K562 (cell line): ENCODE data around the gene HOXB5. TPM values are rescaled to one million over a fixed set of nuclear protein-coding genes. Genes with fewer than 3 reads are reported as not detected.

Experiments
- ARID1B ChIP-seq: fragments of 450-650 bp; IDR thresholded peaks from 2 replicates; pipeline ENCODE4 v1.6.1; 2016; ENCODE audit warnings: antibody characterized with exemption, mild to moderate bottlenecking, inconsistent platforms
- BMI1 ChIP-seq: fragments of 150-350 bp; IDR thresholded peaks from 2 replicates; pipeline ENCODE4 v1.6.1; 2014; ENCODE audit warnings: low read length
- CHD2 ChIP-seq: IDR thresholded peaks from 2 replicates; pipeline ENCODE4 v1.6.1; 2011; ENCODE audit warnings: low read depth, low read length
- E2F5 ChIP-seq: sonication (generic); formaldehyde crosslinking; IDR thresholded peaks from 2 replicates; pipeline ENCODE4 v1.8.0; 2022; ENCODE audit warnings: mild to moderate bottlenecking, missing genetic modification reagents
- ETV5 ChIP-seq: sonication (generic); formaldehyde crosslinking; IDR thresholded peaks from 2 replicates; pipeline ENCODE4 v1.4.0; 2020; ENCODE audit warnings: low read depth, mild to moderate bottlenecking, missing genetic modification reagents
- GTF2E2 ChIP-seq: fragments of 200-800 bp; sonication (Bioruptor generic); IDR thresholded peaks from 2 replicates; pipeline ENCODE4 v1.6.1; 2016; ENCODE audit warnings: missing genetic modification characterization, missing compliant biosample characterization
- MYC ChIP-seq, 2 experiments: fragments of 250-450 bp in 1 of 2; sonication (Bioruptor Pico) in 1 of 2; IDR thresholded peaks; 2 replicates each; pipeline versions ENCODE4 v1.5.1 to v1.6.1; 2012 to 2021; ENCODE audit warnings: low read depth in 2 of 2, borderline replicate concordance in 1 of 2, improper control_type of control experiment in 1 of 2, low read length in 1 of 2, mild to moderate bottlenecking in 1 of 2, moderate library complexity in 1 of 2
- NR2F6 ChIP-seq: fragments of 450-650 bp; formaldehyde crosslinking; IDR thresholded peaks from 2 replicates; pipeline ENCODE4 v1.4.0; 2020; ENCODE audit warnings: mild to moderate bottlenecking
- PHB2 ChIP-seq: fragments of 450-650 bp; IDR thresholded peaks from 2 replicates; pipeline ENCODE4 v1.6.1; 2017; ENCODE audit warnings: low read depth
- POLR2G ChIP-seq: fragments of 200-400 bp; formaldehyde crosslinking; IDR thresholded peaks from 2 replicates; pipeline ENCODE4 v1.6.1; 2017; ENCODE audit warnings: low read depth, mild to moderate bottlenecking, antibody characterized with exemption, low read length, moderate library complexity
- PURB ChIP-seq: sonication (generic); formaldehyde crosslinking; IDR thresholded peaks from 2 replicates; pipeline ENCODE4 v1.9.0; 2021; ENCODE audit warnings: low read depth, mild to moderate bottlenecking, missing genetic modification reagents
- PYGO2 ChIP-seq: fragments of 450-650 bp; IDR thresholded peaks from 2 replicates; pipeline ENCODE4 v1.6.1; 2016; ENCODE audit warnings: mild to moderate bottlenecking, missing genetic modification characterization, moderate library complexity, missing compliant biosample characterization
- SNRNP70 ChIP-seq: fragments of 200-400 bp; formaldehyde crosslinking; optimal IDR thresholded peaks from 2 replicates; pipeline ENCODE3; 2017; ENCODE audit warnings: low read depth, low read length
- SUPT5H ChIP-seq: fragments of 450-650 bp; IDR thresholded peaks from 2 replicates; pipeline ENCODE4 v1.6.1; 2016
- TAF9B ChIP-seq: fragments of 450-650 bp; IDR thresholded peaks from 2 replicates; pipeline ENCODE4 v1.6.1; 2018; ENCODE audit warnings: mild to moderate bottlenecking; ENCODE audit not compliant: partially characterized antibody
- TCF3 ChIP-seq: sonication (generic); formaldehyde crosslinking; IDR thresholded peaks from 2 replicates; pipeline ENCODE4 v1.4.0; 2020; ENCODE audit warnings: mild to moderate bottlenecking, missing genetic modification reagents
- TRIM24 ChIP-seq, 2 experiments: fragments of 450-650 bp; IDR thresholded peaks; 2 replicates each; pipeline ENCODE4 v1.6.1; 2016
- ZBTB17 ChIP-seq: fragments of 450-650 bp; formaldehyde crosslinking; IDR thresholded peaks from 2 replicates; pipeline ENCODE4 v1.4.0; 2020; ENCODE audit warnings: mild to moderate bottlenecking
- ZNF12 ChIP-seq: sonication (generic); formaldehyde crosslinking; IDR thresholded peaks from 2 replicates; pipeline ENCODE4 v1.4.0; 2020; ENCODE audit warnings: mild to moderate bottlenecking, missing genetic modification reagents
- ZNF134 ChIP-seq: fragments of 250-450 bp; sonication (Bioruptor Pico); conservative IDR thresholded peaks from 2 replicates; pipeline ENCODE4 v1.4.0; 2020
- ZNF263 ChIP-seq: sonication (generic); formaldehyde crosslinking; IDR thresholded peaks from 2 replicates; pipeline ENCODE4 v1.8.0; 2022; ENCODE audit warnings: mild to moderate bottlenecking, missing genetic modification reagents, borderline replicate concordance
- ZNF395 ChIP-seq: fragments of 200-800 bp; sonication (Bioruptor generic); IDR thresholded peaks from 2 replicates; pipeline ENCODE4 v1.6.1; 2017; ENCODE audit warnings: missing genetic modification characterization, missing compliant biosample characterization
- ZNF511 ChIP-seq: sonication (generic); formaldehyde crosslinking; IDR thresholded peaks from 2 replicates; pipeline ENCODE4 v1.8.0; 2022; ENCODE audit warnings: mild to moderate bottlenecking, missing genetic modification reagents
- ZNF707 ChIP-seq: fragments of 250-450 bp; sonication (Bioruptor Pico); conservative IDR thresholded peaks from 2 replicates; pipeline ENCODE4 v1.8.0; 2022; ENCODE audit warnings: inconsistent platforms, mild to moderate bottlenecking, moderate library complexity
- polyA plus RNA-seq, 8 experiments: library from polyadenylated mRNA; depleted of rRNA in 4 of 8; stranded (reverse) in 5 of 8; unstranded in 3 of 8; fragments of >200 nt; fragmentation: Nextera tagmentation in 2 of 8; fragmentation: Illumina TruSeq in 1 of 8; extraction: Ambion mirVana in 2 of 8; extraction: Trizol in 1 of 8; gene quantifications; 2 replicates each; pipeline versions ENCODE4 v1.2.1 to v1.2.3, GENCODE V29; 2011 to 2014; ENCODE audit warnings: inconsistent platforms in 1 of 8, missing spikeins in 1 of 8
- total RNA-seq, 7 experiments: library from RNA; depleted of rRNA in 6 of 7; stranded (reverse); fragments of >200 nt in 6 of 7; fragmentation: Illumina TruSeq in 2 of 7; extraction: Trizol in 2 of 7; gene quantifications; 2 replicates each; pipeline versions ENCODE4 v1.2.1 to v1.2.3, GENCODE V29; 2011 to 2021; ENCODE audit warnings: low replicate concordance in 1 of 7
- TF ChIP-seq, protein P1 (sequence below): fragments of 250-450 bp; sonication (Bioruptor Pico); IDR thresholded peaks from 2 replicates; pipeline ENCODE4 v1.5.0; 2022; ENCODE audit warnings: mild to moderate bottlenecking

The HOXB5 gene
- total and polyA plus RNA-seq, 9 of the 15 experiments (the other 6 are each of a cell fraction or from before 2014, with no cell fraction given), result 0.24 to 2.7 (median 0.65) TPM

DNA sequence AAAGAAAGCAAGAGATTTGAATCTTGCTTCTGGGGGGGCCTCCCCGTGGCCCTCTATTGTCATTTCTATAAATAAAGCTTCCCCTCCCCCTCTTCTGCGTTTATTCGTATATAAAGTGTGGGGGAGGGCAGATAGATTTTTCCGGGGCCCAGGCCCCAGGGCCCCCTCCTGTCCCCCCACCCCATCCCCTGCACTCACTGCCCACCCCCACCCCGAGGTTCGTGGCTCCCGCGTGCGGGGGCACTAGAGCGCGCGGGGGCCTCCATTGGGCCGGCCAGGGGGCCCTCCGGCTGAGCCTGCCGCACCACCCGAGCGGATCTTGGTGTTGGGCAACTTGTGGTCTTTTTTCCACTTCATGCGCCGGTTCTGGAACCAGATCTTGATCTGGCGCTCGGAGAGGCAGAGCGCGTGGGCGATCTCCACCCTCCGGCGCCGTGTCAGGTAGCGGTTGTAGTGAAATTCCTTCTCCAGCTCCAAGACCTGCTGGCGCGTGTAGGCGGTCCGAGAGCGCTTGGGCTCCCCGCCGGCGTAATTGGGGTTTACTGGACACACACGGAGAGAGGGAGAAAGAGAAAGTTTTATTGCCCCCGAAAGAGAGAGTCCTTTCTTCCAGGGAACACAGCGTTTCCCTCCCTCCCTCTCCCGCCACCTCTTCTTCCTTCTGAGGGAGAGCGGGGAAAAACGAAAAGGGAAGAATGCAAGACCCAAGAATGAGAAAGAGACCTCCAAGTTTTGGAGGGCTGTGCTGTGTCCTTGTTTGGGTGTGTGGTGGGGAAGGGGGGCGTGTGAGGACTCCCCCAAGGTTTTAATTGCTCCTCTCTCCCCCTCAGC, 16.9 kb downstream of the HOXB5 start (continued):
- no peak for TF ChIP-seq BMI1
- peak; percentile 52; the same call in 1 of the 2 replicates for TF ChIP-seq ETV5 (CRISPR knock-in tag)
- TF ChIP-seq CHD2, result no peak
- TF ChIP-seq MYC (IDR thresholded peaks at IDR 0.05; ENCODE audit: low read depth, low read length), result peak; percentile 59
- TF ChIP-seq MYC (CRISPR knock-in tag; IDR thresholded peaks at IDR 0.05; ENCODE audit: borderline replicate concordance, low read depth), result no peak
- no peak for TF ChIP-seq NR2F6 (CRISPR knock-in tag)
- peak; percentile 77 for TF ChIP-seq POLR2G
- TF ChIP-seq ARID1B, result 0 out of 2 replicates have a peak, but pooled peaks have one; percentile 6
- TF ChIP-seq TRIM24 (IDR thresholded peaks at IDR 0.05), result no peak
- TF ChIP-seq ZNF134, result 0 out of 2 replicates have a peak, but pooled peaks have one; percentile 8
- no peak for TF ChIP-seq ZNF263 (CRISPR knock-in tag)
- no peak for TF ChIP-seq PHB2
- no peak for TF ChIP-seq E2F5 (CRISPR knock-in tag)
- peak; percentile 19; the same call in 1 of the 2 replicates for TF ChIP-seq TCF3 (CRISPR knock-in tag)
- TF ChIP-seq ZNF12, result no peak
- no peak for TF ChIP-seq ZNF511 (CRISPR knock-in tag)
- no peak for TF ChIP-seq ZNF707 (CRISPR knock-in tag)
- TF ChIP-seq PYGO2 (tag), result peak; percentile 18; the same call in 1 of the 2 replicates
- peak; percentile 26; the same call in 1 of the 2 replicates for TF ChIP-seq ZBTB17 (CRISPR knock-in tag)
- no peak for TF ChIP-seq SNRNP70
- 0 out of 2 replicates have a peak, but pooled peaks have one; percentile 37 for TF ChIP-seq GTF2E2
- no peak for TF ChIP-seq PURB (CRISPR knock-in tag)
- TF ChIP-seq, protein P1, sequence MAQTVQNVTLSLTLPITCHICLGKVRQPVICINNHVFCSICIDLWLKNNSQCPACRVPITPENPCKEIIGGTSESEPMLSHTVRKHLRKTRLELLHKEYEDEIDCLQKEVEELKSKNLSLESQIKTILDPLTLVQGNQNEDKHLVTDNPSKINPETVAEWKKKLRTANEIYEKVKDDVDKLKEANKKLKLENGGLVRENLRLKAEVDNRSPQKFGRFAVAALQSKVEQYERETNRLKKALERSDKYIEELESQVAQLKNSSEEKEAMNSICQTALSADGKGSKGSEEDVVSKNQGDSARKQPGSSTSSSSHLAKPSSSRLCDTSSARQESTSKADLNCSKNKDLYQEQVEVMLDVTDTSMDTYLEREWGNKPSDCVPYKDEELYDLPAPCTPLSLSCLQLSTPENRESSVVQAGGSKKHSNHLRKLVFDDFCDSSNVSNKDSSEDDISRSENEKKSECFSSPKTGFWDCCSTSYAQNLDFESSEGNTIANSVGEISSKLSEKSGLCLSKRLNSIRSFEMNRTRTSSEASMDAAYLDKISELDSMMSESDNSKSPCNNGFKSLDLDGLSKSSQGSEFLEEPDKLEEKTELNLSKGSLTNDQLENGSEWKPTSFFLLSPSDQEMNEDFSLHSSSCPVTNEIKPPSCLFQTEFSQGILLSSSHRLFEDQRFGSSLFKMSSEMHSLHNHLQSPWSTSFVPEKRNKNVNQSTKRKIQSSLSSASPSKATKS (CRISPR knock-in tag), result no peak
- no peak for TF ChIP-seq ZNF395
- TF ChIP-seq SUPT5H, result peak; percentile 33; the same call in 1 of the 2 replicates
- peak; percentile 24 for TF ChIP-seq TAF9B
